Heart right ventricle (tissue), 16 donors: Measurements from ENCODE around the gene DCPS. TPM values are rescaled to one million over a fixed set of nuclear protein-coding genes. Genes with fewer than 3 reads are reported as not detected.

Source experiments
- ATAC-seq, 8 donors: fragments of 200-7000 bp; cut with Tn5 transposase; one replicate each; pipeline ENCODE4 v1.9.1; 2020; ENCODE audit warnings: mild to moderate bottlenecking in 8 of 8, moderate library complexity in 8 of 8, moderate number of reproducible peaks in 1 of 8
- DNase-seq, 2 donors: peaks; one replicate each; pipeline ENCODE4 v3.0.0-alpha.2; 2020
- H3K27ac ChIP-seq, 10 donors: fragments of 200-600 bp; sonication (generic) in 2 of 10; one replicate each; pipeline versions ENCODE4 v1.5.0 to v1.8.0; 2020 to 2022; ENCODE audit warnings: mild to moderate bottlenecking in 3 of 10
- H3K27me3 ChIP-seq, 7 donors: fragments of 200-600 bp; one replicate each; pipeline ENCODE4 v1.8.0; 2021 to 2022; ENCODE audit warnings: mild to moderate bottlenecking in 2 of 7
- H3K36me3 ChIP-seq, 9 donors: fragments of 200-600 bp; sonication (generic) in 1 of 9; one replicate each; pipeline versions ENCODE4 v1.5.0 to v1.8.0; 2020 to 2022; ENCODE audit warnings: mild to moderate bottlenecking in 2 of 9
- H3K4me1 ChIP-seq, 9 donors: fragments of 200-600 bp; sonication (generic) in 1 of 9; one replicate each; pipeline versions ENCODE4 v1.5.0 to v1.8.0; 2020 to 2022; ENCODE audit warnings: mild to moderate bottlenecking in 4 of 9
- H3K4me3 ChIP-seq, 10 donors: fragments of 200-600 bp; sonication (generic) in 2 of 10; one replicate each; pipeline versions ENCODE4 v1.5.0 to v1.8.0; 2020 to 2022; ENCODE audit warnings: mild to moderate bottlenecking in 7 of 10, moderate library complexity in 2 of 10
- H3K9me3 ChIP-seq, 11 donors: fragments of 200-600 bp in 10 of 11; sonication (generic) in 2 of 11; one replicate each; pipeline versions ENCODE4 v1.5.0 to v1.8.0; 2013 to 2022; ENCODE audit warnings: mild to moderate bottlenecking in 2 of 11, control low read depth in 1 of 11, moderate library complexity in 1 of 11
- WGBS, 2 donors: extraction: QIAGEN DNeasy Blood & Tissue Kit; methylation state at CpG; one replicate each; pipeline ENCODE4 v1.1.7; 2013; ENCODE audit warnings: inconsistent platforms in 1 of 2; 5-methylcytosine and 5-hydroxymethylcytosine counted together
- intact Hi-C, 10 donors: fragments of 100-400 bp; cut with DNase I; formaldehyde crosslinking; loops; one replicate each; pipeline versions ENCODE4 v1.11.1 to v1.14.2; 2022
- polyA plus RNA-seq, 2 donors: library from polyadenylated mRNA; stranded (reverse); fragments of 200-250 nt; gene quantifications; one replicate each; pipeline ENCODE4 v1.2.3, GENCODE V29; 2013
- total RNA-seq, 10 donors: library from RNA; stranded (reverse); fragmentation: NEBNext Ultra II Directional in 3 of 10; extraction: Animal tissue kit (Norgen Biotek cat#: 25700) in 3 of 10; gene quantifications; one replicate each; pipeline versions ENCODE4 v1.2.1 to v1.2.4, GENCODE V29; 2021 to 2023
- TF ChIP-seq, protein P1 (sequence below), 9 donors: fragments of 200-600 bp; sonication (generic) in 2 of 9; IDR thresholded peaks; one replicate each; pipeline versions ENCODE4 v1.5.0 to v1.8.0; 2021 to 2022; ENCODE audit warnings: antibody characterized with exemption in 9 of 9, mild to moderate bottlenecking in 5 of 9, moderate library complexity in 1 of 9
- donor health status: Arrhythmogenic right ventricular cardiomyopathy.
- donor health status: ischemic (EF 13 %, LVEDD 7.1; RV severe dilation, severe dysfunction).
- donor health status: healthy with polysubstance abuse.
- donor health status: DM: no; HTN: yes; CAD: no.
- donor health status: DM: no; HTN: no; CAD: no.
- donor health status: ischemic (EF 25% LVEDD 6.9; RV normal size, moderate dysfunction).
- donor health status: ischemic (EF 25% LVEDD 5.7; RV mildly dilated, moderate dysfunction).
- donor health status: healthy.
- donor health status: DM: yes; HTN: yes; CAD: no.
- donor health status: Ischemic cardiomyopathy.
- donor health status: ischemic (EF 35%, LVEDD 5.7; RV mildly dilated, moderate dysfunction).
- donor health status: nonischemic (EF 11% LVEDD 7.7; RV severe dilation, severe dysfunction).
- donor health status: DM: yes; HTN: yes; CAD: no.
- donor health status: PGD.
- donor health status: ischemic (EF 29% LVEDD 5.4; RV normal size, mild dysfunction).
- donor health status: nonischemic (EF 23%, LVEDD 6.1; RV moderate dilation, normal function).

DCPS gene
- total and polyA plus RNA-seq, 12 donors, result 6.5 to 17.3 (median 10.6) TPM

DNA sequence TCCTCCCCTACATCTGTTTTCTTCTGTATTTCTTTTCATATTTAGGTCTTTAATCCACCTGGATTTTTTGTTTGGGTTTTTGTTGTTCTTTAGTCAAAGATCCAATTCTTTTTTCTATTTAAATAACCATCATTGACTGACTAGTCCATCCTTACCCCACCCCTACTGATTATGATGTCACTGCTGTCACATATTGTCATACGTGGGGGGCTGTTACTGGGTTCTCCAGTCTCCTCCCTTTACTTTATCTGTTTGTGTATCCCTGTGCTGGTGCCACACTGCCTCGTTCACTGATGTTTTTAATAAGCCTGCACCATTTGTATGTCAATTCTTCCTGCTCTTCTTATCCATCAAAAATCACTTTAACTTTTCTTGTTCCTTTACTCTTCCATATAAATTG is 6.9 kb upstream of the DCPS start:
- no peaks in the 10 kb centered on the region for H3K9me3 ChIP-seq
- 63 to 84% methylated on average over 2 of the region's 2 CpGs for WGBS, 2 donors
- intact Hi-C loops, result no loop called here
- no peak overlapping the region for H3K4me3 ChIP-seq
- TF ChIP-seq, protein P1, sequence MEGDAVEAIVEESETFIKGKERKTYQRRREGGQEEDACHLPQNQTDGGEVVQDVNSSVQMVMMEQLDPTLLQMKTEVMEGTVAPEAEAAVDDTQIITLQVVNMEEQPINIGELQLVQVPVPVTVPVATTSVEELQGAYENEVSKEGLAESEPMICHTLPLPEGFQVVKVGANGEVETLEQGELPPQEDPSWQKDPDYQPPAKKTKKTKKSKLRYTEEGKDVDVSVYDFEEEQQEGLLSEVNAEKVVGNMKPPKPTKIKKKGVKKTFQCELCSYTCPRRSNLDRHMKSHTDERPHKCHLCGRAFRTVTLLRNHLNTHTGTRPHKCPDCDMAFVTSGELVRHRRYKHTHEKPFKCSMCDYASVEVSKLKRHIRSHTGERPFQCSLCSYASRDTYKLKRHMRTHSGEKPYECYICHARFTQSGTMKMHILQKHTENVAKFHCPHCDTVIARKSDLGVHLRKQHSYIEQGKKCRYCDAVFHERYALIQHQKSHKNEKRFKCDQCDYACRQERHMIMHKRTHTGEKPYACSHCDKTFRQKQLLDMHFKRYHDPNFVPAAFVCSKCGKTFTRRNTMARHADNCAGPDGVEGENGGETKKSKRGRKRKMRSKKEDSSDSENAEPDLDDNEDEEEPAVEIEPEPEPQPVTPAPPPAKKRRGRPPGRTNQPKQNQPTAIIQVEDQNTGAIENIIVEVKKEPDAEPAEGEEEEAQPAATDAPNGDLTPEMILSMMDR (IDR thresholded peaks at IDR 0.05), result no peak
- no peaks in the 10 kb centered on the region for H3K4me1 ChIP-seq
- H3K36me3 ChIP-seq, result peaks cover 0 to 79% (median 10%) of the 10 kb centered on the region in 9 donors
- no peak overlapping the region for H3K27ac ChIP-seq
- ATAC-seq (no peak), DNase-seq (no peak)
- H3K27me3 ChIP-seq, result no peaks in the 10 kb centered on the region

GRCh38 chr11:126304457-126305075 is 706 bp downstream of the DCPS start:
- ATAC-seq, result peak in 5 of 8 donors; percentile 1 to 17 (median 10)
- TF ChIP-seq, protein P1 (IDR thresholded peaks at IDR 0.05), result no peak
- intact Hi-C loops, result loop anchor here in 1 of 10 donors (5.0 kb wide), 1 partner anchor 178 kb away; no protein-coding TSS in a partner anchor

DNA sequence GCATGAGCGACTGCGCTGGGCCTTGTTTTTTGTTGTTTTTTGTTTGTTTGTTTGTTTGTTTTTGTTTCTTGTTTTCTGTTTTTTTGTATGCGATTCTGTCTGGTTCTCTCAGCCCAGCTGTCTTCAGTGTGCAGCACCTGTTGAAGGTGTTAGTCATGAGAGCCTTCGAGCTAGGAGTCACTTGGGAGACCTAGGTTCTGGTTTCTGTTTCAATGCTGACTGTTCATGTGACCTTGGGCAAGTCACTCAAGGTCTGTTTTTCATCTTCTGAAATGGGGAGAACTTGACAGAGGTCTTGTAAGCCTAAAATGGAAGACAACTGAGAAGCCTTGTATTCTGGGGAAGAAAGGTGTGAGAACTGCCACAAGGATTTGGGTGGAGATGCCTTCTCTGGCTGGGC is 1.8 kb downstream of the DCPS start:
- Histone ChIP-seq H3K27ac (no peak overlapping the region), H3K4me3 (no peak overlapping the region), H3K36me3 (peaks cover 0 to 36% (median 0%) of the 10 kb centered on the region in 9 donors), H3K4me1 (peaks cover 4 to 32% (median 16%) of the 10 kb centered on the region in 9 donors), H3K27me3 (no peaks in the 10 kb centered on the region), H3K9me3 (no peaks in the 10 kb centered on the region)
- TF ChIP-seq, protein P1 (IDR thresholded peaks at IDR 0.05), result no peak
- 91 to 94% methylated on average over 4 of the region's 4 CpGs for WGBS, 2 donors
- DNase-seq, result no peak
- intact Hi-C loops, result loop anchor here in 1 of 10 donors (5.0 kb wide), 1 partner anchor 177 kb away; no protein-coding TSS in a partner anchor
- no peak for ATAC-seq

More at GRCh38 chr11:126304457-126305075, 706 bp downstream of the DCPS start:
- Histone ChIP-seq H3K27ac (peak overlapping the region in 9 of 10 donors; percentile 82 to 95 (median 91)), H3K4me3 (peak overlapping the region; percentile 53 to 72 (median 62)), H3K4me1 (peaks cover 4 to 26% (median 13%) of the 10 kb centered on the region in 9 donors), H3K27me3 (no peaks in the 10 kb centered on the region), H3K9me3 (no peaks in the 10 kb centered on the region), H3K36me3 (peaks cover 0 to 38% (median 0%) of the 10 kb centered on the region in 9 donors)
- DNase-seq, result no peak
- WGBS, 2 donors, result 32 to 41% methylated on average over 12 of the region's 12 CpGs

- Histone ChIP-seq H3K4me1 (peaks cover 4 to 48% (median 21%) of the 10 kb centered on the region in 9 donors), H3K4me3 (no peak overlapping the region), H3K9me3 (no peaks in the 10 kb centered on the region), H3K27me3 (no peaks in the 10 kb centered on the region), H3K36me3 (peaks cover 0 to 35% (median 0%) of the 10 kb centered on the region in 9 donors), H3K27ac (no peak overlapping the region)
- no peak for DNase-seq
- ATAC-seq, result no peak
- intact Hi-C loops, result loop anchor here in 1 of 10 donors (5.0 kb wide), 1 partner anchor 175 kb away; no protein-coding TSS in a partner anchor
- WGBS, 2 donors, result 37 to 45% methylated on average over 5 of the region's 5 CpGs
- TF ChIP-seq, protein P1 (IDR thresholded peaks at IDR 0.05), result peak in 5 of 9 donors; percentile 18 to 44 (median 24)
These were observed 3.8 kb downstream of the DCPS start for GRCh38 chr11:126307706-126308105.
